Activated CD8-positive, alpha-beta T cell treated with anti-CD3 and anti-CD28 coated beads for 36 hours (primary cell): Measurements from ENCODE around the gene TAF4. TPM values are rescaled to one million over a fixed set of nuclear protein-coding genes. Genes with fewer than 3 reads are reported as not detected.

Experiments used
- ATAC-seq: fragments of 200-7000 bp; cut with Tn5 transposase; one replicate; pipeline ENCODE4 v1.10.0; 2021; ENCODE audit warnings: mild to moderate bottlenecking, moderate library complexity
- CTCF ChIA-PET: fragments of 350-600 bp; sonication (Branson Sonifier 250); formaldehyde crosslinking; loops from one replicate; lab custom pipeline; 2021; ENCODE audit warnings: antibody characterized with exemption; lab: Charles Lee
- POLR2A ChIA-PET: fragments of 350-600 bp; sonication (Branson Sonifier 250); formaldehyde crosslinking; loops from one replicate; lab custom pipeline; 2021; ENCODE audit warnings: antibody characterized with exemption; lab: Charles Lee
- DNase-seq: peaks from one replicate; pipeline ENCODE4 v3.0.0-alpha.2; 2020
- H3K27ac Mint-ChIP-seq: one replicate; pipeline ENCODE4 v1.8.0; 2021; ENCODE audit warnings: mild to moderate bottlenecking, mixed read lengths
- H3K27me3 Mint-ChIP-seq: one replicate; pipeline ENCODE4 v1.8.0; 2021; ENCODE audit warnings: mixed read lengths
- H3K36me3 Mint-ChIP-seq: one replicate; pipeline ENCODE4 v1.8.0; 2021; ENCODE audit warnings: low read depth, mixed read lengths
- H3K4me1 Mint-ChIP-seq: one replicate; pipeline ENCODE4 v1.8.0; 2021; ENCODE audit warnings: low read depth, mixed read lengths
- H3K4me3 Mint-ChIP-seq: one replicate; pipeline ENCODE4 v1.8.0; 2021; ENCODE audit warnings: mild to moderate bottlenecking, moderate library complexity, mixed read lengths
- H3K9me3 Mint-ChIP-seq: one replicate; pipeline ENCODE4 v1.8.0; 2021; ENCODE audit warnings: mixed read lengths
- intact Hi-C: fragments of 100-400 bp; cut with micrococcal nuclease; formaldehyde crosslinking; loops from one replicate; pipeline ENCODE4 v1.10.0; 2022
- total RNA-seq, 2 experiments: library from RNA; stranded (reverse); gene quantifications; one replicate each; pipeline ENCODE4 v1.2.3, GENCODE V29; 2021
- TF ChIP-seq, protein P1 (sequence below): fragments of 200-600 bp; IDR thresholded peaks from one replicate; pipeline ENCODE4 v1.8.0; 2022; ENCODE audit warnings: antibody characterized with exemption, mild to moderate bottlenecking

The TAF4 gene
- total RNA-seq, 2 experiments from 2014 or later, result 14.1 to 15.9 TPM

DNA sequence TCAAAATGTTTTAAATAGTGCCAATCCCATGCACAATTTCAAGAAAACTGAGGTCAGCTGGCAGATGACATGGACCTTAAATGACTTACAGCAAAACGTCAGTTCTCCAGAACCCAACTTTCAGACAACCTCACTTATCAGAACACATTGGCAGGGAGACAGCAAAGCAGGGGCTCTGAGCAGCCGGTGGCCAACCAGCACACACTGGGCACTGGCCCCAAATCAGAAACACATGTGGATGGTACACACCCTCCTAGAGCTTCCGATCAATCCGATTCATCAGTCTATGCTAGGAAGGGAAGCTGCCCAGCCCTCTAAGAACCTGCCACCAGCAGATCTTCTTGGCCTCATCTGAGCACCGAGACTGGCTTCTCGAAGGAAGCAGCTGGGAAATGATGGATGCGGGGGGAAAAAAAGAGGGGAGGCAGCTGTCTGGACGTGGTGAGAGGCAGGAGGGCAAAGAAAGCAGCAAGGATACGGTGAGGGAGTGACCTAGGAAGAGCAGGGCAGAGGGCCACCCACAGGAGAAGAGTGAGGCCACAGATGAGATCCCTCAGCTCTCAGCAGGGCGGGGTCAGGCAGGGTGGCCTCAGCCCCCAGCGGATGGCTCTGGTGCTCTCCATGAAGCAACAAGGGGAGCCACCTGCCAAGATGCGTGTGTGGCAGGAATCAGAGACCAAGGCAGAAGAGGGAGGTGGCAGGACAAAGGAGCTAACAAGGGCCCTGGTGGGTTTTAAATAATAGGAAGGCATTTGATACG is 32.9 kb downstream of the TAF4 start:
- CTCF ChIA-PET, result interaction anchor here (1.3 kb wide), 1 partner anchor 105 kb away, joined by 3 read pairs; no protein-coding TSS in a partner anchor

DNA sequence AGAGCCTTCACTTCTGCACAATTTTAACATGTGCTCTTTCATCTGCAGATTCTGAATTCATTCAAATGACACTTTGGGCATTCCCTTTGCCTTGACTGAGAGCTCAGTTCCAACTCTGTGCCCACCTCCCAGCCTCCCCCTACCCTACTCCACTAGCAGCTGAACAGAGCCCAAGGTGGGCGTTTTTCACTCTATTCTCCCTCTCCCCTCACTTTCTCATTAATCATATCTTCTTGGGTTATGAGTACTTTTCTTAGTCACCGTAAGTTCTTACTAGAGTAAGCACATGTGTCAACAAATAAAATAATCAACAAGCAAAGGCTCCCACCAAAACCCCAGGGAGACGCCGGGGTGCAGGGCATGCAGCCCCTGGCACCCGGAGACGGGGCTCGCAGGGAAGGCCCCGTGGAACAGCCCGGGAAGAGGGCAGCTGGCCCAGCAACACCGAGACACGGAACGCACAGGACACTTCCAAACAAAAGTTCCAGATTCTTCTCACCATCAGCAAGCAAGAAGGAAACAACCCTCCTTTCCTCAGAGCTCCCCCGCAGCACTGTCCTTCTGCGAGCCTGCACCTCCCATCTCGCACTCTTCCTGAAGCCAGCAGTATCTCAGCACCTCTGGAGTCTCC is 34.1 kb downstream of the TAF4 start:
- Mint-ChIP-seq H3K36me3 (no peaks in the 10 kb centered on the region), H3K27me3 (no peaks in the 10 kb centered on the region), H3K4me1 (peaks cover 45% of the 10 kb centered on the region), H3K4me3 (peak overlapping the region; percentile 14), H3K27ac (peak overlapping the region; percentile 82), H3K9me3 (no peaks in the 10 kb centered on the region)
- DNase-seq (no peak), ATAC-seq (peak; percentile 55)
- ChIA-PET CTCF (no interaction called here), POLR2A (interaction anchor here (1.1 to 2.3 kb wide), 3 partner anchors 32 to 110 kb away, joined by 5 to 6 read pairs (median 6); partner anchors contain the start of gene LSM14B)
- TF ChIP-seq, protein P1, sequence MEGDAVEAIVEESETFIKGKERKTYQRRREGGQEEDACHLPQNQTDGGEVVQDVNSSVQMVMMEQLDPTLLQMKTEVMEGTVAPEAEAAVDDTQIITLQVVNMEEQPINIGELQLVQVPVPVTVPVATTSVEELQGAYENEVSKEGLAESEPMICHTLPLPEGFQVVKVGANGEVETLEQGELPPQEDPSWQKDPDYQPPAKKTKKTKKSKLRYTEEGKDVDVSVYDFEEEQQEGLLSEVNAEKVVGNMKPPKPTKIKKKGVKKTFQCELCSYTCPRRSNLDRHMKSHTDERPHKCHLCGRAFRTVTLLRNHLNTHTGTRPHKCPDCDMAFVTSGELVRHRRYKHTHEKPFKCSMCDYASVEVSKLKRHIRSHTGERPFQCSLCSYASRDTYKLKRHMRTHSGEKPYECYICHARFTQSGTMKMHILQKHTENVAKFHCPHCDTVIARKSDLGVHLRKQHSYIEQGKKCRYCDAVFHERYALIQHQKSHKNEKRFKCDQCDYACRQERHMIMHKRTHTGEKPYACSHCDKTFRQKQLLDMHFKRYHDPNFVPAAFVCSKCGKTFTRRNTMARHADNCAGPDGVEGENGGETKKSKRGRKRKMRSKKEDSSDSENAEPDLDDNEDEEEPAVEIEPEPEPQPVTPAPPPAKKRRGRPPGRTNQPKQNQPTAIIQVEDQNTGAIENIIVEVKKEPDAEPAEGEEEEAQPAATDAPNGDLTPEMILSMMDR, result no peak
- intact Hi-C loops, result no loop called here

More for the DNA sequence above, 32.9 kb downstream of the TAF4 start:
- H3K4me3 Mint-ChIP-seq, result no peak overlapping the region
- no peaks in the 10 kb centered on the region for H3K9me3 Mint-ChIP-seq
- DNase-seq, result no peak
- peak overlapping the region; percentile 19 for H3K27ac Mint-ChIP-seq
- TF ChIP-seq, protein P1, result no peak
- H3K4me1 Mint-ChIP-seq, result peaks cover 46% of the 10 kb centered on the region
- POLR2A ChIA-PET, result interaction anchor here (1.1 to 1.9 kb wide), 3 partner anchors 30 to 89 kb away, joined by 4 to 6 read pairs (median 5); partner anchors contain the start of gene LSM14B
- peak; percentile 28 for ATAC-seq
- intact Hi-C loops, result no loop called here
- H3K36me3 Mint-ChIP-seq, result no peaks in the 10 kb centered on the region
- H3K27me3 Mint-ChIP-seq, result no peaks in the 10 kb centered on the region

DNA sequence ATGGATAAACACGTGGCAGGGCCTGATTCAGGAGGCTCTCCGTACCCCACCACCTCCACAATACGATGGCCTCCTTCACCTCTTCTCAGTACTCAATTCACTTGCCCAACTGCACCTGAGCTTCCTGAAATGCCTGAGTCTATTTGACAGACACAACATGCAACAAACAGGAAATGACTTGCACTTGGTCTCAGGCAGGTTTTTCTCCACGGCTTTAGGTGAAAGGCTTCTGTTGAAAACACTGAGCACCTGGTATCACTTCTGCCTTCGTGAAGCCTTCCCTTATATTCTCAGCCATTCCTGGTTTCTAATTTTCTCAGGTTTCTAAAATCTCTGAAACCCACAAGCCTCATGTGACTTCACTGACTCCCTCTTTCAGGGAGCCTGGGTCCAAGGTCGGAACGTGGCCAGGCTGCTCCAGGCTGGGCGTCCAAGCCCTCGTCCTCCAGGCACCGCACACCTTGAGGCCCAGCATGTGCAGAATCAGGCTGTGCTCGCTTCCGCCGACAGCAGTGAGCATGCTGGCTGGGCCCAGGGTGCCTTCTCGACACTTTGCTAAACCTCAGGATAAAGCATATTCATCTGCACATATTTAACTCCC is 34.7 kb downstream of the TAF4 start:
- Mint-ChIP-seq H3K27me3 (no peaks in the 10 kb centered on the region), H3K36me3 (no peaks in the 10 kb centered on the region), H3K4me1 (peaks cover 47% of the 10 kb centered on the region), H3K4me3 (peak overlapping the region; percentile 14), H3K9me3 (no peaks in the 10 kb centered on the region), H3K27ac (peak overlapping the region; percentile 82)
- ChIA-PET POLR2A (interaction anchor here (2.3 kb wide), 1 partner anchor 110 kb away, joined by 6 read pairs; no protein-coding TSS in a partner anchor), CTCF (no interaction called here)
- intact Hi-C loops, result no loop called here
- ATAC-seq, result peak; percentile 64
- TF ChIP-seq, protein P1, result no peak
- peak; percentile 36 for DNase-seq

DNA sequence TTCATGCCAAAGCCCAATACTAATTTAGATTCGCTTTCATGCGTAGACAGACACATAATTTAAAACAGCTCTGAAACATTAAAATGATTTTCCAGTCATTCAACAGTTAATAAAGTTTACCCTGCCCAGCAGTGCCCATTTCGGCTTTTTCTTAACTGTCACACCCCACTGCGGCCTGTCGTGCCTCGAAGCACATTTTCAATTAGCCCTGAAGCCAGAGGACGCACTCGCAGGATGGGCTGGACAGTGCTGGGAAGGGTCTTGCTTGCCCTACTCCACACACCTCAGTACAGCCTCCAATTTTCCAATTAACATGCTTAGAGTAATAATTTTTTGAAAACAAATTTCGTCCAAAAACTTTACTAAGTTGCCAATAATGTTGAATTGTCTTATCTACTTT is 35.3 kb downstream of the TAF4 start:
- Mint-ChIP-seq H3K4me1 (peaks cover 50% of the 10 kb centered on the region), H3K9me3 (no peaks in the 10 kb centered on the region), H3K27ac (peak overlapping the region; percentile 82), H3K27me3 (no peaks in the 10 kb centered on the region), H3K4me3 (no peak overlapping the region), H3K36me3 (no peaks in the 10 kb centered on the region)
- TF ChIP-seq, protein P1, result no peak
- ChIA-PET CTCF (no interaction called here), POLR2A (interaction anchor here (2.3 kb wide), 1 partner anchor 111 kb away, joined by 6 read pairs; no protein-coding TSS in a partner anchor)
- intact Hi-C loops, result no loop called here
- ATAC-seq (no peak), DNase-seq (no peak)
